NCI-H524 (cell line): ENCODE measurements around the gene CTAGE4.
A peak's percentile ranks its signal among the peaks of the same experiment; 100 is the strongest.
"Not testable (repeated sequence)": the region's sequence is repeated elsewhere in the genome, so short reads cannot be mapped to it uniquely, and the experiment has no call there.

Experiments
- DNase-seq, 2 experiments: peaks; one replicate each; lab custom pipeline; 2025; lab: John Stamatoyannopoulos, UW

Gene CTAGE4

GRCh38 chr7:144183166-144183565 is at the start of gene CTAGE4:
Gene CTAGE4, plus strand, starts transcription at chr7:144183466. Its CDS starts 38 bp downstream, at chr7:144183504.
- not testable (repeated sequence) for DNase-seq

DNA sequence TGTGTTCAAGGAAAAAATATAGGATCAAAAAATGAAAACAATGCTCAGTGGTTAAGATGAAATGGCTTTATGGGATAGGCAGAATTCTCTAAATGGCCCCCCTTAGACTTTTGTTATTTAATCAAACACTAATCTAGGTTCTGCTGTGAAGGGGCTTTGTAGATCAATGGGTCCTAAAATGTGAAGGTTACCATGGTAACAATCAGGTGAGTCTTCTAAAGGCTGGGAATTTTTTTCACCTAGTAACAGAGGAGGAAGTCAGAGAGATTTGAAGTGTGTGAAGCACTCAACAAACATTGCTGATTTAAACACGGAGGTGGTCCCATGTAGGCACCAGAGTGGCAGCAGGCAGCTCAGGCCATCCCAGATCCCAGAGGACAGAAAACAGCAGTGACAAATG is 49.1 kb upstream of the CTAGE4 start:
- no peak for DNase-seq

DNA sequence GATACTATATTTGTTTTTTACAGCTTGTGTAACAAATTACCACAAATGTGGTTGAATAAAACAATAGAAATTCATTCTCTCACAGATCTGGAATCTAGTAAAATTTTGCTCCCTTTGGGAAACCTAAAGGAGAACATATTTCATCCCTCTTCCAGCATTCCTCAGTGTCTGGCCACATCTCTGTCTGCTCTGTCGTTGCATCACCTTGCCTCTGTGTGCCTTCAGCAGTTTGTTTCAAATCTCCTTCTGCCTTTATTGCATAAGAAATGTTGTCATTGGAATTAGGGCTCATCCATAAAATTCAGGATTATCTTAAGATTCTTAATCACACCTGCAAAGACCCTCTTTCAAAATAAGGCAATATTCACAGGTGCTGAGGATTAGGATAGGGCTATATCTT is 45.8 kb upstream of the CTAGE4 start:
- DNase-seq: no peak

- no peak for DNase-seq
Observed at GRCh38 chr7:144142187-144142586, 41.1 kb upstream of the CTAGE4 start.

GRCh38 chr7:144144426-144144825 is 38.8 kb upstream of the CTAGE4 start:
- DNase-seq: no peak

DNA sequence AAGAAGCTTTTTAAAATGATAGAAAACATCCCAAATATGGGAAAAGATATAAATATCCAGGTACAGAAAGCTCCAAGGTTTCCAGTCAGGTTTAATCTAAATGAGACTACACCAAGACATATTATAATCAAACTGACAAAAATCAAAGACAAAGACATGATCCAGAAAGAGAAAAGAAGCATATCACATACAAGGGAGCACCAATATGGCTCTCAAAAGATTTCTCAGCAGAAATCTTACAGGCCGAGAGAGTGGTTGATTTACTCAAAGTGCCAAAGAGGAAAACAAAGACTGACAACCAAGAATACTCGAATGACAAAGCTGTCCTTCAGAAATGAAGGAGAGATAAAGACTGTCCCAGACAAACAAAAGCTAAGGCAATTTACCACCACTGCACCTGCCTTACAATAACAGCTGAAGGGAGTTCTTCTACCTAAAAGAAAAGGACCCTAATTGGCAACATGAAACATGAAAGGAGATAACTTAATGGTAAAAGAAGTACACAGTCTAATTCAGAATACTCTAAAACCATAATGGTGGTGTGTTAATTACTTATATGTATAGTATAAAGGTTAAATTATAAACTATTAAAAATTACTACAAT is 34.9 kb upstream of the CTAGE4 start:
- DNase-seq: no peak

GRCh38 chr7:144158861-144159260 is 24.4 kb upstream of the CTAGE4 start:
- DNase-seq: no peak

DNA sequence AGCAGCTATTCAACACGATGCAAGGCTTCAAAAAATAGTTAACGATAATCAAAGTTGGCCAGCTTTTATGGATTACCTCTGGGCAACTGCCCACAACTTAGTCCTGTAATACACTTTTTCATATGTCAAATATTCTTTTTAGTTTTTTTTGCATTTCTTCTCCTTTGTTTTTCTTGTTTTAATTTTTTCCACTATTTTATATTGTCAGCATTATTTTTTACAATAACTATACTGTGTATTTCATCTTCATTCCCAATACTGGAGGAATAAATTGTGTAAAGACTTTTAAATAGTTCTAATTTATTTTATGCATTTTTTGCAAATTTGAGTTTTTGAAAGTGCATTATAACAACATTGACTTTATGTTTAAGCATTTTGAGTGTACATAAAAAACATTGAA is 18.5 kb upstream of the CTAGE4 start:
- no peak for DNase-seq

DNA sequence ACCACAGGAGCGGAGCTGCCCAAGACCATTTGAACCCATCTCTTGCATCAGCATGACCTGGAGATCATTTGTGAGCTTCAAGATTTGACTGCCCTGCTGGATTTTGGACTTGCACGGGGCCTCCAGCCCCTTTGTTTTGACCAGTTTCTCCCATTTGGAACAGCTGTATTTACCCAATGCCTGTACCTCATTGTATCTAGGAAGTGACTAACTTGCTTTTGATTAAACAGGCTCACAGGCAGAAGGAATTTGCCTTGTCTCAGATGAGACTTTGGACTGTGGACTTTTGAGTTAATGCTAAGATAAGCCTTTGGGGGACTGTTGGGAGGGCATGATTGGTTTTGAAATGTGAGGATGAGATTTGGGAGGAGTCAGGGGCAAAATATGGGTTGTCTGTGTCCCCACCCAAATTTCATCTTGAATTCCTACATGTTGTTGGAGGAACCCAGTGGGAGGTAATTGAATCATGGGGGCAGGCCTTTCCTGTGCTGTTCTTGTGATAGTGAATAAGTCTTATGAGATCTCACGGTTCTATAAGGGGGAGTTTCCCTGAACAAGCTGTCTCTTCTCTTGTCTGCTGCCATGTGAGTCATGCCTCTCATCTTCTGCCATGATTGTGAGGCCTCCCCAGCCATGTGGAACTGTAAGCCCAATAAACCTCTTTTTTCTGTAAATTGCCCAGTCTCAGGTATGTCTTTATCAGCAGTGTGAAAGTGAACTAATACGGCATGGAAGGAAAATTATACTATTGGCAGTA is 11.5 kb upstream of the CTAGE4 start:
- not testable (repeated sequence) for DNase-seq

GRCh38 chr7:144174613-144175012 is 8.7 kb upstream of the CTAGE4 start:
- no peak for DNase-seq

- DNase-seq: peak in 1 of 2 experiments; percentile 26
Observed at GRCh38 chr7:144178380-144179164, 4.7 kb upstream of the CTAGE4 start.

- DNase-seq: not testable (repeated sequence)
Observed at GRCh38 chr7:144179165-144179479, 4.1 kb upstream of the CTAGE4 start.

- DNase-seq: not testable (repeated sequence)
Observed at GRCh38 chr7:144187848-144188247, 4.6 kb downstream of the CTAGE4 start.

DNA sequence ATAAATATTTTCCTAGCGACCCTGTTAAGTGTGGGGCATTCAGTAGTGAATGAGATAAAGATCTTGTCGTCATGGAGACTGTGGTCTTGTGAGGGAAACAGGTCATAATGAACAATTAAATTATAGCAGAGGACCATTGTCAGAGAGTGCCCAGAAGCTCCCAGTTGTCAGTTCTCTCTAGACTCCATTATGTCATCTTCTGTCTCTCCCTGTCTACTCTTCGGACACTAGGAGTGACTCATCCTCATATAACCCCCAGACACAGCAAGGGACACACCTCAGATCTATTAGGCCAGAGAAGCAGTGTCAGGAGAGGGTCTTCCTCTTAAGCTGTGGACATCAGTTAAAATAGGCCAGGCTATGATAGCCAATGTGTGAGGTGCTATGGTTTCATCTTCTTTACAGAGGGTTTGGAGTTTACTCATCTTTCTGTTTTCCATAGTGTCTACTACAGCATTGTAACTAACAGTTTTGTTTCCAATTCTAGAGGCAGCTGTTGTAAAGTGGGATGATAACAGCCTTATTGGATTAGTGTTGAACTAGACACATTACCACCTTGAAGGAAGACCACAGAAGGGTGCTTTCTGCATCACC is 5.4 kb downstream of the CTAGE4 start:
- DNase-seq: not testable (repeated sequence)

DNA sequence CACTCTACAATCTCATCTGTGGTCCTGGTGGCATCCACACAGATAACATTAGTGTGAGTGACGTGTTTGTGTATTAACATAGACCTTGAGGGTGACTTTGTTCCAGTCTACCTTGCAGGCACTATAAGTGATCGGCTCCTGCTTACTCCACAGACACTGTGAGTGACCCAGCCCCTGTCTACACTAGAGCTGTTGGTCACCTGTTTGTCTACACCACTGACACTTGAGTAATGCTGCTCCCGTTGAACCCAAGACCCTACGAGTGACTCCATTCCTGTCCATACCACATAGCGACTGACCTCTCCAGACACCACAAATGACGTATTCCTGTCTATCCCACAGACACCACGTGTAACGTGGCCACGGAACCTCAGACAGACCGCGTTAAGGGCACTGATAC is 10.5 kb downstream of the CTAGE4 start:
- not testable (repeated sequence) for DNase-seq

DNA sequence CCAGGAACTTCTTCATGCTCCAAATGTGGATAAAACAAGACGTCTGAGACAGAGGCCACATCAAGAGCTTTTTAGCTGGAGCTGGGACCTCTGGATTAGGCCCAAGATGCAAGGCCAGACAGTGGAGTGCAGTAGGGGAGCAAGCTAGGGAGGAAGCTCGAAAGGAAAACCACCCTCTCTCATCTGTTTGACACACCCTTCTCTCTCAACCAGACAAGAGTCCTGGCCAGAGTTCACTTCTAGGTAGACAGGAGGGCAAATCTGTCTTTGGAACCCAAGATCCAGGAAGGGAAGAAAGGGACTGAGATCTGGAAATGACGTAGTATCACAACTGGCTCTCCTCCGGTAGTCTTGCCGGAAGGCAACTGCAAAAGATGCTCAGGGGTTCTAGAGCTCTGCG is 11.2 kb downstream of the CTAGE4 start:
- not testable (repeated sequence) for DNase-seq

DNA sequence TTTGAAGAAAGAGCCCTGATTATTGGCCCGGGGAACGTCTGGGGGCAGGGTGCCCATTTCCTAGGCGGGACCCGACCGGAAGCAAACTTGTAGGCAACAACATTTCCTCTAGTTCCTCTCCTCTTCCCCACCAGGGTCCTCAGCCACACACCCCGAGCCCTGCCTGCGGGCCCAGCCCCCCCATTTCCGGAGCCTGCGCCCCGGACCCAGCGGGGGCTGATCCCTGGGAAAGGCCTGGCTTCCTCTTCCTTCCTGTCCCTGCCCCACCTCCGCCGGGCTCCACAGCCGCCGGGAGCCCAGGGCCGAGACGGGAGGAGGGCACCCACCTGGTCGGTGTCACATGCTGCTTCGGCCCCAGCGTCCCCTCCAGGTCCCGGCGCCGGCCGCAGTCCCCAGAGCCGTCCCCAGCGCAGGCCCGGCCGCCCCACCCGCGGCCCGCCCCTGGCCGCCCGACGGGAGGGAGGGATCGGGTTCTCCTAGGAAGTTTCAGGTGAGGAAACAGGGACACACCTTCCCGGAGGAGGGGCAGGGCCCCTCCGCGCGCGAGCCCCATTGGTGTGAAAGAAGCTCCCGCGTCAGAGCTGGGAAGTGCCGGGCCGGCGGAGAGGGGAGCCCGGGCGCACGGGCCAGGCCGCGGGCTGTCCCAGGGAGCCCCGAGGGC is 12.1 kb downstream of the CTAGE4 start, which contains the start of gene ARHGEF35:
TSS of gene ARHGEF35 (minus strand) at position 622 of the 661 bp plus-strand sequence. CDS start 7,450 bp downstream, outside the sequence.
- DNase-seq: not testable (repeated sequence)

GRCh38 chr7:144198934-144199333 is 15.7 kb downstream of the CTAGE4 start:
- not testable (repeated sequence) for DNase-seq

DNA sequence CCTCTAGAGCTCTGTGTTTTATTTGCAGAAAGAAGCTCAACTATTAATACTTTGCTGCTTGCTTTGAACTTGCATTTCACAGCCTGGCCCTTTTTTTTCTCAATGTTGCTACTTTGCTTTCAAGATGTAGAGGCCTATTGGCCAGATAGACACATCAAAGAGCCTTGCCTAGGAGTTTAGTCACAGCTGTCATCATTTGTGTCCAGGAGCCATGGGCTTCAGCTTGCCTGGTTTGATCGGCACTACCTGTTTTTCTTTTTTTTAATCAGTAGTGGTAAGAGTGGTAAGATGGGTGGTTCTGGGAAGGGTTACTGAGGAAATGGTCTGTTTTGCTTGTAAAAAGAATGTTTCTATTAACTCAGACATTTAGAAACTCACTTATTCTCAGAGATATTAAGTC is 18.7 kb downstream of the CTAGE4 start:
- DNase-seq: not testable (repeated sequence)

GRCh38 chr7:144203086-144203485 is 19.8 kb downstream of the CTAGE4 start:
- not testable (repeated sequence) for DNase-seq

DNA sequence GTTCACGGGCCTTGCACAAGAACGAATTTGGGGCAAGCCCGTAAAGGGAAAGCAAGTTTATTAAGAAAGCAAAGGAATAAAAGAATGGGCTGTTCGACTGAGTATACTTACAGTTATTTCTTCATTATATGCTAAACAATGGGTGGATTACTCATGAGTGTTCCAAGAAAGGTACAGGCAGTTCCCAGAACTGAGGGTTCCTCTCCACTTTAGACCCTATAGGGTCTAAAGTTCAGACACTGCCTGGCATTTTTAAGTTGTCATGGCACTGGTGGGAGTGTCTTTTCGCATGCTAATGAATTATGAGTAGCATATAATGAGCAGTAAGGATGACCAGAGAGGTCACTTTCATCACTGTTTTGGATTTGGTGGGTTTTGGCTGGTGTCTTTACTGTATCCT is 22.0 kb downstream of the CTAGE4 start:
- DNase-seq: not testable (repeated sequence)

- DNase-seq: not testable (repeated sequence)
Observed at GRCh38 chr7:144217200-144217599, 33.9 kb downstream of the CTAGE4 start.
